GM15510 (cell line): Measurements from ENCODE around the gene FLRT1.

Experiments used
- POLR2A ChIP-seq: IDR thresholded peaks from 3 replicates; pipeline ENCODE4 v1.6.1; 2011; ENCODE audit warnings: borderline replicate concordance; ENCODE audit not compliant: insufficient read length; ENCODE audit errors: extremely low read depth

FLRT1 gene

DNA sequence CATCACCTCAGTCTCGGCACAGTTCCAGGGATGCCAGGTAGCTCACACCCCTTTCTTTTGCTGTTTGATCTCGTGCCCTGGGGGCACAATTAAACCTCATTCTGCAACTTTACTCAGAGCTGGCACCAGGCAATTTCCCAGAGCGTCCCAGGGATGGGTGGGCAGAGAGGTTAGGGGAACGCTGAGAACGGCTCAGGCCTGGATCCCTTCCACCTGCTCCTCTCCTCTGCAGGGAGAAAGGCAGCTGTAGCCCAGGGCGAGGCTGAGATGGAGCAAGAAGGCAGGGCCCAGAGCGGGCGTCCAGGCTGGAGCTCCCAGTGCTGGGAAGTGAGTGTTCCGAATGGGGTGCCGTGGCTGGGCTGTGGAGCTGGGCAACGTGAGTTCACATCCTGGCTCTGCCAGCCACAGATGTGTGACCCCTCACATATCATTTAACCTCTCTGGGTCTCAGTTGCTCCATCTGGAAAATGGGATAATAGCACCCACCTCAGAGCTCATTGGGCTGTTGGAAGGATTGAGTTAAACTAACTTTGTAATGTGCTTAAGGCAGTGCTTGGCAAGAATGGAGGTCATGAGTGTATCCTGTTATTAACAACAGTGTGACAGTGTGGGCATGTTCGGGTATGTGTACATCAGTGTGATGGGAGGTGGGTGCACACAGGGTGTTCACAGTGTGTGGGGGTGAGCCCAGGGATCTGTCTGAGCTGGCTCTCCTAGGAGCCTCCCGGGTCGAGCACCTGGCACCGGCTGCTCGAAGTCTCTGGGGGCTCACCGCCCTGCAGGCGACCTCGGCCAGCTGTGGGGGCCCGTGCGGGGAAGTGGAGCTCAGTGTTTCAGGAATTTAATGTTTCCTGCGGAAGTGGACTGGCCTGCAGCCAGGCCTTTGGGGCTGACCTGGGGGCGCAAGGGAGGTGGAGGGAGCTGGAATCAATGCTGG lies 34.0 kb upstream of the FLRT1 start:
- no peak for TF ChIP-seq POLR2A

DNA sequence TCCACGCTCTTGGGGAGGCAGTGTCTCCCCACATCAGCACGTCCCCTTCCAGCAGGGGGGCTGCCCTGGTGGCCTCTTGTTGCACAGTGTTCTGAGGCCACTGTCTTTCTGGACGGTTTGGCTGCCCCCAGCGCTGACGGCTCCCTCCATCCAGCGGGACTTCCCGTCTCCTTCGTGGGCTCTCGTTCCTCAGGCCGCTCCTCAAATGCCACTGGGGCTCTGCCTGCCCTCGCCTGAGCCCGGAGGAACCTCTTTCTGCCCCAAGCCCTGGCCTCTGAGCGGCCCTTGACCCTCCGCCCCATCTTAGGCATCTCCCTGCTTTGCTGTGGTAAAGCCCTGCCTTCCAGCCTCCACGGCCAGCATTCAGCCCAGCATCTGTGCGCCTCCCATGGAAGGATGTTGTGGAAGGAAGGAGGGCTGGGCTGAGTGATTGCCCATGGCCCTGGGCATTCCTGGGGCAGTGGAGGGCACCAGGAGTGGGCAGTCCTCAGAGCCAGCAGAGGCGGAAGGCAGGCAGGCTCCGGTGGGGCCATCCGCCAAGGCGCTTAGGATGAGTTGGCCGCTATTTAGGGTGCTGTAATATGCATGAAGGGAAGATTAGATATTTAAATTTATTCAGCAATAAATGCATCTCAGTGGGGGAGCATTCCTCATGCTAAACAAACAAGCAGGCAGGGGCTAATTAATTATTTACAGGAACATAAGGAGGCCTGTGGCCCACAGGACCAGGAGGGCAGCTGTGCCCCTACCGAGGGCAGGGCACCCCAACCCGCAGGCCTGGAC lies 31.7 kb upstream of the FLRT1 start:
- no peak for TF ChIP-seq POLR2A

DNA sequence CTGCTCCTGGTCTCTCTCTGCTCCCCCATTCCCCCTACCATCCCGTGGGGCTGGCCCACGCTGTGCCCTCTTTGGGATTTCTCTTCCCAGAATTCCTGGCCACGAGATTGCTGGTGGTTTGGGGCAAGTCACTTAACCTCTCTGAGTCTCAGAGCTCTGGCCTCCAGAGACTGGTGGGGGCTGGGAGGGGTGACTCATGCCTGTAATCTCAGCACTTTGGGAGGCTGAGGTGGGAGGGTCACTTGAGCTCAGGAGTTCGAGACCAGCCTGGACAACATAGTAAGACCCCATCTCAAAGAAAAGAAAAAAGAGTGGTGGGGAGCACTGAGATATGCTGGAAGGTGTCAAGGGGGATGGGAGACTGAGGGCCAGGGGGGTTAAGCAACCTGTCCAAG lies 31.1 kb upstream of the FLRT1 start:
- no peak for TF ChIP-seq POLR2A

DNA sequence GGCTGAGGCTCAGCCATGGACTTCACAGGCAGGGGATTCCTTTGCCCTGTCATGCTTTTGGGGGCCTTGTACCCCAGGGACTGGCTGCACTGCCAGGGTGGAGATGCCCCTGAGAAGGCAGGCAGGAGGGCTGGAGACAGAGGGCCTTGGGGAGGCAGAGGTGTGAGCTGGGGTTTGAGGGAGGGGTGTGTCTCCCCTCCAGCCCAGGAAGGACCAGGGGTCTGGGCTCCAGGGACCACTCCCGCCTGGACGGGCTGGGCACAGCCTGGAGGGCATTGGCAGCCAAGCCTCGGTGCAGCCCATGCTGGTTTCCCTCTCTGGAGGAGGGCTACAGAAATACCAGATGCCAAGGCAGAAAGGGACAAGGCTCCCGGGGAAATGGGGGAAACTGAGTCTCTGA lies 30.0 kb upstream of the FLRT1 start:
- TF ChIP-seq POLR2A = no peak

DNA sequence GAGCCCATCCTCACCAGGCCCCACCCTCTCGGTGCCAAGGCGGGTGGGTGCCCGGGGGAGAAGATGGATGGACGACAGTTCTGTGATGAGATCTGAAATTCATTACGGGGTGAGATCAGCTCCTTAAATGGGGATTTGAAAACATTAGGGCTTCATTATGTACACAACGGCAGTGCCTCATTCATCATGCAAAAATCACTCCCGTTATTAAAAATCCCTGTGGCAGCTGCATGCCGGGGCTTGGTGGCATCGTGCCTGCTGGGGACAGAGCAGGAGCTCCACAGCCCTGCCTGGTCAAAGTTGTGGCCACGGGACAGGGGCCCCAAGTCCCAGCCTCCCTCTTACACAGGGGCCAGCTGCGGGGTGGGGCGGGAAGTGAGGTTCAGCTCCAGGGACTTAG lies 29.3 kb upstream of the FLRT1 start:
- TF ChIP-seq POLR2A = no peak

DNA sequence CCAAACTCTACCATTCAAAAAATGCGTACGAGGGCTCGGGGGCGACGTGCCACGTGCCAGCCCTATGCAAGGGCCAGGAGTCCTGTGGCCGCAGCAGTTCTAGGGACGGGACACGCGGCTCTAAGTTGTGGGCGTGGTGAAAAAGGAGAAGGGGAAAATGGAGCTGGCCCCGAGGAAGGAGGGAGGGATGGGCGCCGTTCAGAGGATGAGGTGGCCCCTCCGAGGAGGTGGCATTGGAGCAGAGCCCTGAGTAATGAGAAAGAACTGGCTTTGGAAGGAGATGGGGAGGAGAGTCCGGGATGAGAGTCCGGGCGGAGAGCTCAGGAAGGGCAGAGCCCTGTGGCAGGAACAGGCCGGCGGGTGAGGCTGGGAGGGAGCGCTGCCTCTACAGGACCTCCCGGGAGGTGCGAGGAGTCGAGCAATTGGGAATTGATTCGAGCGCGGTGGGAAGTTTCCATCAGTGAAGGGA lies 28.5 kb upstream of the FLRT1 start:
- TF ChIP-seq POLR2A = no peak

DNA sequence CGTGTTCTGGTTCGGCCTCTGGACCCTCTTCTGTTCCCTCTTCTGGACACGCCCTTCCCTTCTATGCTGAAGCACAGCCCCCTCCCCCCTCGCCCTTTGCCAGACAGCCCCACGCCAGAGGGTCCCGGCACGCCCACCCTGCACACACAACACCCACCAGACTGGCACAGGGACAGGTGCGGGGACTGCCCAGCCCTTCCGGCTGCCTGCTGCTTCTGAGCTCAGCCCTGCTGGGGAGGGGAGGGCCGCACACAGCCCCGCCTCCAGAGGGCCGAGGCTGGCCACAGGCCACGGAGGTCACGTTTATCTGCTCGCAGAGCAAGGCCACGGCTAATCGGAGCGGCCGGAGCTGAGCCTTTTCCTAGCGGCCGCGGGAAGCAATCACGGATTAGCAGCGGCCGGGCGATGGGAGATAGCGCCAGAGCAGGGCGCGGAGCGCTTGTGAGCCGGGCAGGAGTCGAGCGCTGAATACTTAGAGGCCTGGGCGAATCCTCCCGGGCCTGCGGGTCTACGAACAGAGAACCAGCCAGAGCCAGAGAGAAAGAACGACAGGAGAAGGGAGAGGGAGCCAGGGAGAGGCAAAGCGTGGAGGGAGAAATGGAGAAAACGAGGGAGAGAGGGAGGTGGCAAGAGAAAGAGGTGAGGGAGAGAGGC lies 28.0 kb upstream of the FLRT1 start:
- TF ChIP-seq POLR2A = no peak

DNA sequence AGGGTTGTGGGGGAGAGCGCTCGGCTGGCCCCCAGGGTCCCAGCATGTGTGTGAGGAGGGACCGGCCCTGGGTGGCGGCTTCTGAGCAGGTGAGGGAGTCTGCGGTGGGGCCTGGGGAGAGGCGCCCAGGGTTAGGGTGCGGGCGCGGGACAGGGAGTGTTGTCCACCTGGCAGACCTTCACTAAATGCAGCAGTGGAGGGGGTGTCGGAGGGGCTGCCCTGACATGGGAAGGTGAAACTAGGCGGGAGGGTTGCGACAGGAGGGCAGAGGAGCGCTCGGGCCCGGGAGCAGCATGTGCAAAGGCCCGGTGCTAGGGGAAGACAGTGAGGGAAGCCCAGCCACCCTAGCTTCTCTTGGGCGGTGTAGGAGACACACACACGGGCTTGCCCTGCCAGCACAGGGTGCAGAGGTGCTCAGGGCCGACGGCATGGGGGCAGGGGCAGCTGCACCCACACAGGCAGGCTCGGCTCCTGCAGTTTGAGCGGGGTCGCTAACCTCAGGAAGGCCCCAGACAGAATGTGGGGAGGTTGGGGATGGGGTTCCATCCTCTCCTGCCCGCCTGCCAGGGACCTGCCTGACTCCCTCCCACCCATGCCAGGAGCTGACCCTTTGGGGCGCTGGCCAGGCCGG lies 27.3 kb upstream of the FLRT1 start:
- TF ChIP-seq POLR2A = no peak

DNA sequence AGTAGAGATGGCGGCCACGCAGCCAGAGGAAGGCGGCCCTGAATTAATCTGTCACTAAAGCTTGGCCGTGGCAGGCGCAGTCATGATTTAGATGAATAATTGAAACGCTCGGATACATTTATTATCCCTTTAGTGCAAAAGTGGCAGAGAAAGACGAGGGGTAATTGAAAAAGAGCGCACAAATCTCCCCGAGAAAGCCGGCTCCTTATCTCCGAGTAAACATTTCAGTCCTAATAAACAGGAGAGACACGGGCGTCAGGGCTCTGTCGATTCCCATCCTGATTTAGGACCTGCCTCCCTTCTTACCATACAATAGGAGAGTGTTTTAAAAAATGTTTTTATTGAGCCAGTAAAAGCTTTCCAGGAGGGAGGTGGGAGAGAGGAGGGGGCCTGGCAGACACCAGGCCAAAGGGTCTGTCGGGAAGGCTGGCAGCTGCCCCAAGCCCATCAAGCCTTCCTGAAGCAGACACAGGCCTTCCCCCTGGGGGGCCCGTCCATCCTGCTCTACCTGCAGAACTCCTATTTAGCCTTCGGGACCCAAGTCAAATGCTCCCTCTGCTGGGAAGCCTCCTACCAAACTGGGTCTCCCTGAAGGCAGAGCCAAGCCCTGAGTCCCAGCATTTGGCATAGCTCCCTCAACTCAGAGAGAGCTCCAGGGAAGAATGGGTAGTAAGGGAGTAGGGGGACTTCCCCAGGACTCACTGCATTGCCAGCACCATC lies 26.7 kb upstream of the FLRT1 start:
- TF ChIP-seq POLR2A = no peak

DNA sequence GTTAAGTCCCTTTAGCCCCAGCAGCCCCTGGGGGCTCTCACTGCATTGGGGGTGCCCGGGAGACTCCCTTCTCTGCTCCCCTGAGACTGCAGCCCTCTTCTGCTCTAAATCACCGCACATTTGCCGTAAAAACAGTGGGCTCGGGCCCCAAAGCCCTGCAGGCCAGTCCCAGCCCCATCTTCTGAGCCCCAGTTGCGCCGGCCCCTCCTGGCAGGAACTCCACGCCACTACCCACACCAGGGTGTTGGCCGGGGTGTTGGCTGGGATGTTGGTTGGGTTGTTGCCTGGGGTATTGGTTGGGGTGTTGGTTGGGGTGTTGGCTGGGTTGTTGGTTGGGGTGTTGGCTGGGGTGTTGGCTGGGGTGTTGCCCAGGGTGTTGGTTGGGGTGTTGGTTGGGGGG lies 26.0 kb upstream of the FLRT1 start:
- no peak for TF ChIP-seq POLR2A

DNA sequence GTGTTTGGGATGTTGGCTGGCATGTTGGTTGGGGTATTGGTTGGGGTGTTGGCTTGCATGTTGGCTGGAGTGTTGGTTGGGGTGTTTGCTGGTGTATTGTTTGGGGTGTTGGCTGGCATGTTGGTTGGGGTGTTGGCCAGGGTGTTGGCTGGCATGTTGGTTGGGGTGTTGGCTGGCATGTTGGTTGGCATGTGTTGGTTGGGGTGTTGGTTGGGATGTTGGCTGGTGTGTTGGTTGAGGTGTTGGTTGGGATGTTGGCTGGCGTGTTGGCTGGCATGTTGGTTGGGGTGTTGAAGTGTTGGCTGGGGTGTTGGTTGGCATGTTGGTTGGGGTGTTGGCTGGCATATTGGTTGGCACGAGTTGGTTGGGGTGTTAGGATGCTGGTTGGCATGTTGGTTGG lies 24.9 kb upstream of the FLRT1 start:
- no peak for TF ChIP-seq POLR2A

DNA sequence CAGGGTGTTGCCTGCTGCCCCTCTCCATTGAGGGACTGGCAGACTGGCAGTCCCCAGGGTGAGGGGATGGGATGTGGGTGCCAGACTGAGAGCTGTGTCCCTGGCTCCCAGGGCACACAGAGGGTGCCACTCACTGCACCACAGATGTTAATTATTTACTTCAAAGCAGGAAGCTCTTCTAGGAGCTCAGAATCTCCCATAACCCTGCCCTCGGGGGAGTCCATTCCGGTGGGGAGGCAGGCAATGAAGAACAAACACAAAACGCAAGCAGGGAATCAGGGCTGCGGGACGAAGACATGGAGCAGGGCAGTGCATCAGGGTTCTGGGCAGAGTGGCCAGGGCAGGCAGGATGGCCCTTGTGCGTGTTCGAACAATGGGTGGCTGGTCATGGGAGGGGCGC lies 24.4 kb upstream of the FLRT1 start:
- TF ChIP-seq POLR2A = no peak

DNA sequence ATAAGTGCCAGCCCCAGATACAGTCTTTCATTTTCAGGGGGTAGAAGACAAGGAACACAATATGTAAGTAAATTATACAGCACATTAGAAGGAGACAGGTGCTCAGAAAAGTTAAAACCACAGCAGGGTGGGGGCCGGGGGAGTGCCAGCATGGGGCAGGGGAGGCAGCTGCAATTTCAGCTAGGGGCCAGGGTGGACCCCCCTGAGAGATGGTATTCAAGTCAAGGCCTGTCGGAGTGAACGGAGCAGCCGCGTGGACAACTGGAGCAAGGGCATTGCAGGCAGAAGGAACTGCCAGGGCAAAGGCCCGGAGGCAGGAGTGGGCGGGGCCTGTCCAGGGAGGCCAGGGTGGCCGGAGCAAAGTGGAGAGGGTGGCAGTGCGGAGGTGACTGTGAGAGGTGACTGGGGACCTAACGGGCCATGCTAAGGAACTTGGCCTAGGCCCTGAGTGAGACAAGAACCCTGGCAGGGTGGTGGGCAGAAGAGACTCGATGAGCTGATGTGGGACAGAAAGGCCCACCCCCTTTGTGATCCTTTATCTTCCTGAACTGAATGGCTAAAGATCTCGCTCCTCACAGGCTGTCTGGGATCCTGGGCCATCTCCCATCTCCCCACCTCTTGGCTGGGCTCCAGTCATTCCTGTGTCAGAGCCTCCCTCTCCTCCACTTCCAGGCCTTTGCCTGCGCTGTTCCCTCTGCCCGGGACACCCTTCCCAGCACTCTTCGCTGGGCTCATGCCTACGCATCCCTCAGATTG lies 22.4 kb upstream of the FLRT1 start:
- no peak for TF ChIP-seq POLR2A
